HG03521 (cell line): ENCODE measurements around the gene COX4I2.
"Not testable (repeated sequence)": the region's sequence is repeated elsewhere in the genome, so short reads cannot be mapped to it uniquely, and the experiment has no call there.

Experiments used
- ATAC-seq: cut with Tn5 transposase; IDR thresholded peaks from one replicate; pipeline ENCODE4 v1.9.1; 2021; ENCODE audit warnings: mild to moderate bottlenecking, moderate library complexity; ENCODE audit not compliant: unreplicated experiment

The COX4I2 gene

GRCh38 chr20:31648104-31648503 lies 10.4 kb downstream of the COX4I2 start:
- ATAC-seq = not testable (repeated sequence)

GRCh38 chr20:31652917-31653396 lies 15.2 kb downstream of the COX4I2 start:
- ATAC-seq = no peak

- no peak for ATAC-seq
These were observed 15.8 kb downstream of the COX4I2 start for GRCh38 chr20:31653561-31653960.

- no peak for ATAC-seq
These were observed 16.8 kb downstream of the COX4I2 start for GRCh38 chr20:31654534-31654933.

GRCh38 chr20:31661625-31662371 lies 24.1 kb downstream of the COX4I2 start:
- ATAC-seq = peak; percentile 47

GRCh38 chr20:31662372-31662854 lies 24.7 kb downstream of the COX4I2 start:
- ATAC-seq = no peak

- no peak for ATAC-seq
These were observed 25.8 kb downstream of the COX4I2 start for GRCh38 chr20:31663524-31663837.

GRCh38 chr20:31663838-31664695 lies 26.4 kb downstream of the COX4I2 start:
- ATAC-seq = no peak

GRCh38 chr20:31664696-31665354 lies 27.1 kb downstream of the COX4I2 start:
- no peak for ATAC-seq

GRCh38 chr20:31665753-31666152 lies 28.0 kb downstream of the COX4I2 start:
- ATAC-seq = no peak

- ATAC-seq = no peak
These were observed 28.7 kb downstream of the COX4I2 start for GRCh38 chr20:31666258-31667042.

GRCh38 chr20:31667315-31668285 lies 29.9 kb downstream of the COX4I2 start:
- ATAC-seq = no peak

GRCh38 chr20:31668944-31669343 lies 31.2 kb downstream of the COX4I2 start:
- not testable (repeated sequence) for ATAC-seq

- no peak for ATAC-seq
These were observed 32.2 kb downstream of the COX4I2 start for GRCh38 chr20:31669876-31670275.

GRCh38 chr20:31670371-31671228 lies 32.9 kb downstream of the COX4I2 start:
- ATAC-seq = no peak

- no peak for ATAC-seq
These were observed 33.6 kb downstream of the COX4I2 start for GRCh38 chr20:31671324-31671723.

GRCh38 chr20:31673435-31673834 lies 35.7 kb downstream of the COX4I2 start:
- no peak for ATAC-seq

GRCh38 chr20:31673943-31674463 lies 36.3 kb downstream of the COX4I2 start:
- no peak for ATAC-seq
